Stimulated activated CD4-positive, alpha-beta T cell treated with anti-CD3 and anti-CD28 coated beads, Interleukin-4, amount 100 ng/mL, for 24 hours (primary cell): ENCODE data around the gene TNNT3.

ENCODE experiments used
- DNase-seq: peaks from one replicate; pipeline ENCODE4 v3.0.0-alpha.2; 2020

The TNNT3 gene

DNA sequence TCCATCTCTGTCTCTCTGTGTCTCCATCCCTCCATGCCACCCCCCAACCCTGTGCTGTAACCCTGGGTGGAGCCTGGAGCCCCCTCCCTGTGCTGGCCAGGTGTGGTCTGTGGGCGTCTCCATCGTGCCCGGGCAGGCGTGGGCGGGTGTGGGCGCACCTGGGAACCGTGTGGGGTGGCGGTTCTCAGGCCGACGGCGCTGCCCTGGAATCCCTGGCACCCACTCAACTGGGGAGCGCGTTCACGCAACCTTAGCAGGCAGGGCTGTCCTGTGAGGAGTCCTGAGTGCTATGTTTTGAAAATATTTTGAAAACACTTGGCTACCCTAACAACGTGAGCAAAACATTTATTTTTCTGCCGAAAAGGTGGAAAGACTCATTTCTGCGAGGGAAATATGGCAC is 4.7 kb downstream of the TNNT3 start:
- no peak for DNase-seq

DNA sequence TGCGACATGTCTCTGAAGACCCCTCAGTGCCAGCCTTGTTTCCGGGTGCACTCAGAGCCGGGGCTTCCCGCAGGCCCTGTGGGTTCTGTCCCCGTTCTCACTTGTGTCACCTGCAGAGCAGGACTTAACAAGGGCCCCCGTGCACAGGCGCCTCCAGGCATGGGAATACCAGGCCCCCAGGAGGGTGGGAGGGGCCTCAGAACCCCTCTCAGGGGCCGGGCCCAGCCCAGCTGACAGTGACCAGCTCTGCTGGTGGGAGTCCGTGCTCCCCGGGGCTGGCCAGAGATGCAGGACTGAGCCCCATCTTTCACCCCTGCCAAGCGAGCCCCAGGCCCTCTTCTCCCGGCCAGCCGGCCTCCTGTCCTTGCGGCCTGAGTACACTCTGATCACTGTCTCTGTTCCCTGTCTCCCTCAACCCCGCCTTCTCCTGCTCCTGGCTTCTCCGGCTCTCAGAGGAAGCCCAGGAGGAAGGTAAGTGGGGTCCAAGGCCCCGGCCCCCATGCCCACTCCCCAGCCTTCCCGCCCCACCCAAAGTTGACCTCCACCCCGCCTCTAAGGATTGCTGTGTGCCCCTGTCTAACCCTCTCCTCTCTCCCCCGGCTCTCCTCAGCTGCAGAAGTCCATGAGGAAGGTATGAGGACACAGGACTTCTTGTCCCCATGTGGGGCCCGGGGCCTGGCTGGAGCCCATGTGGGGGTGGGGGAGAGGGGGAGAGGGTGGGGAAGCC is 5.3 kb downstream of the TNNT3 start:
- DNase-seq = no peak

DNA sequence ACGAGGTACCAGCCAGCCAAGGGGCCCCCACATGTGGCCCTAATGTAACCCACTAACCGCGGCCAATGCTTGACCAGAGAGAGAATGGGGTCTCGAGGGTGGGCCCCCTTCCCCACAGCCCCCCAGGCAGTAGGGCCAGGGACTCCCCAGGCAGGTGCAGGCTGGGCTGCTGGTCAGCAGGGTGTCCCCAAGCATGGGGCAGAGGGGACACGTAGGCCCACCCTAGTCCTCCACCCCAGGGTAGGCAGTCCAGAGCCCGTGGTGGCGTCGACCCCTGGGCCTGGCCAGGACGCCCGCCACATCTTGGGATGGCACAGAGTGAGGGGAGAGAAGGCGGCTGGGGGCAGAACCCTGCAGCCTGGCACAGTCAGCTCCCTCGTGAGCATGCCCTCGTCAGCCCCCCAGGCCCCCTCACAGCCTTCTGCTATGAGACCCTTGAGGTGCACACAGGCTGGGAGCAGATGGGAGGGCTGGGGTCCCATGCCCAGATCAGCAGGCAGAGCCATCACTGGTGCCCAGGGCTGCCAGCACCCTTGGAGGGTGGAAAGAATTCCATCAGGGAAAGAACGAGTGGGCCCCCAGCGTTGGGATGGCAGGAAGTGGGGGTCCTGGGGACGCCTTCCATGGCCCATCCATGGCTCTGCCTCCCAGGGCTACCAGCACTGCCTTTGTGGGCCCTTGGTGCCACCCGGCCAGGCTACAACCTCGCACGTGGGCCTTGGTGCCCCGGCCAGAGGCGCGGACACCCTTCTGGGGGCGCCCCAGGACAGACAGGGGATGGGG is 6.1 kb downstream of the TNNT3 start:
- DNase-seq = no peak

DNA sequence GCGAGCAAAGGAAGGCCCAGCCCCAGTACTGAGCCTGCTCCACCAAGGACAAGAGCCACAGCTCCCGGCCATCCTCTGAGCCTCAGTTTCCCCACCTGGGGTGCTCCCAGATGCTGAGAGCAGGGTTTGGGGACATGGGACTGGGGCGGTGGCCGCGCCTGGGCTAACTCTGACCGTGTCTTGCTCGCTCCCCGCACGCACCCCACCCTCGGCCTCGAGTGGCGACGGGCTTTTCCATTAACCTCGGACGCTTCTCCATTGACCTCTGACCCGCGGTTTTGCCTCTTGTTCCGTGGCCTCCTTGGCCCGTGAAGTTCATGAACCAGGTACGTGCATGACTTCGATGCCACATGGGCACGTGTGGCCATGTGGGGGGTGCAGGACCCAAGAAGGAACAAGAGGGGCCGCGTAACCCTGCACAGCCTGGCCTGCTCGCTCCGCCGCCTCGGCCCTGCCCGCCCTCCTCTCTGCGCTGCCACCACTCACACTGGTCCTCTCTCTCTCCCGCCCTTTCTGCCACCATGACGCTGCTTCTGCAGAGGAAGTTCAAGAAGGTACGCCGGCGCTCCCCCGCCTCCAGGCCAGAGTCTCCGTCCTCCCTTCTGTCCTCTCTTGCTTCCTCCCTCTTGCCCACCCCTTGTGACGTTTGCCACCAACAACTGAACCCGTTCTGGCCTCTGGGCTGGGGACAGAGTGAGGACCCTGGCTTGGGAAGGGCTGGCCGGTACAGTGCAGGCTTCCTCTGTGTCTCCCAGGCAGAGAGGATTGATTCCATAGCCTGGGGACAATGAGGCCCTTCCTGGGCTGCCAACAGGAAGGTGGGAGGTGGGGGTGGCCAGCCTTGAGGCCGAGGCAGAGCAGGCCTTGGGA is 6.9 kb downstream of the TNNT3 start:
- no peak for DNase-seq

DNA sequence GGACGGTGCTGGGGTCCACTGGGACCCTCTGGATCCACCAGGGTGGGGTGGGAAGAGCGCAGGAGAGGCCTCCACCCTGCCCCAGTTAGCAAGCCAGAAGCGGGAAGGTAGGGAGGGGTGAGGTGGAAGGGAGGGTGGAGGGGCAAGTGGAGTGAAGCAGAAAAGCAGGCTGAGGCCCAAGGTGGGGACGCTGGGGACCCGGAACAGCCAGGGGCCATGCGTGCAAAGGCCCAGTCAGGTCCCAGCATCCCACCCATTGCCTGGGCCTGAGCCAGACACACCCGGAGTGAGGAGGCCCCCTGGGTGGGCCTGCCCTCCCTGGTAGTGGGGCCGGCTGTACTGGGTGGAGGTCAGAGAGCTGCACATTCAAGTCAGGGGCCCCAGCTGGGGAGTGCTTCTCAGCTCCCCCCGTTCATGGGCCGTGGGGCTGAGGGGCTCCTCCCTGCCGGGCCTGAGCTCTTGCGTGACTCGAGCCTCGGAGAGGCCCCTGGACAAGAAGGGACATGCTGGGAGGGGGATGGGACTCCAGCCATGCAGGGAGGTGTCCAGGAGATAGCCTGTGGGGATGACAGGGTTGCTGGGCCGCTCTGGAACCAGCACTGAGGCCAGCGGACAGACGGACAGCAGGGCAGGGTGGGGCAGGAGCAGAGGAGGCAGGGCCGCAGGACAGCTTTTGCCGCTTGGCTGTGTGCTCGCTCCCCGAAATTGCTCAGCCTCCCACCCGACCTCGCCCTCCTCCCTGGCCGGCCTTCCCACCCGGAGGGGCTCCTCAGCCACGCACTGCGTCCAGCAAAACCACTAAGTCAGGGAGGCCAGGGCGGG is 7.7 kb downstream of the TNNT3 start:
- no peak for DNase-seq

DNA sequence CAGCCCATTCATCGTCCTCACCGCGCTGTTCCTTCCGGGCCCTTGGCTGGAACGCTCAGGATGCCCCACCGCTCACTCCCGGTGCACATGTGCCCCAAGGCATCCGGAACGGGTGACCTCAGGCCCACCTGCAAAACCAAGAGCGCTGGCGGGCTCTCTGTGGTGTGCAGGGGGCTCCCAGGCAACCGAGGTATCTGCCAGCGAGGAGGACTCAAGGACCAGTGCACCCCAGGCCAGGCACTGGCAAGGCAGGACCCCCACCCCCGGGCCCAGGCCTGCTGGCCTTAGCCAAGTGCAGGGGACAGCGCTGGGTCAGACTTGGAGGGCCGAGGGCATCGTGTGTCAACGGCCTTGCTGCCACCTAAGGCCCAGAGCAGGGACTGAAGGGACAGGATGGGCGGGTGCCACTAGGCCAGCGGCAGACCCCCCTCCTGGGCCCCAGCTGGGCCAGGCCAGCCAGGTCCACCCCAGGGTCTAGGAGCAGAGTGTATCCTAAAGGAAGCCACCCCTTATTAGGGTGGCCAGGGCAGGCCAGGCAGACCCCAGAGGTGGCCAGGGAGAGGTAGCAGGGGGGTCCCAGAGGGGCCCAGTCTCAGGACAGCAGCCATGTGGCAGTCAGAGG is 8.5 kb downstream of the TNNT3 start:
- DNase-seq = no peak

DNA sequence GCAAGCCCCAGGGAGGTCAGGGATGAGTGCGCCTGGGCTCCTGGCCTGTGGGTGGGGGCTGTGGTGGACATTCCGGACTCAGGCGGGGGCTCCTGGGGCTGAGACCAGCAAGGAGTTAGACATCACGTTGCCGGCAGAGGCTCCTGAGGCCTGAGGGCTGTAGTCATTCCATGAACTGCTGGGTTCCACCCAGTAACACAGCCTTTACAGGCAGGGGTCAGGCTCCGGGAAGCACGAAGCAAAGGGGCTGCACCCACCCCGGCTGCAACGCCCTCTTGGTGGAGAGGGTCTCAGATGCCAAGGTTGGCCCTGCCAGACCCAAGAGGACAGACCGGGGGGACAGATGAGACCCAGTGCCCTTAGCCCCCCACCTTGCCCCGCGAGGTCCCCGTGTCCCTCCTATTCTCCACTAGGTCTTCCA is 9.0 kb downstream of the TNNT3 start:
- no peak for DNase-seq

DNA sequence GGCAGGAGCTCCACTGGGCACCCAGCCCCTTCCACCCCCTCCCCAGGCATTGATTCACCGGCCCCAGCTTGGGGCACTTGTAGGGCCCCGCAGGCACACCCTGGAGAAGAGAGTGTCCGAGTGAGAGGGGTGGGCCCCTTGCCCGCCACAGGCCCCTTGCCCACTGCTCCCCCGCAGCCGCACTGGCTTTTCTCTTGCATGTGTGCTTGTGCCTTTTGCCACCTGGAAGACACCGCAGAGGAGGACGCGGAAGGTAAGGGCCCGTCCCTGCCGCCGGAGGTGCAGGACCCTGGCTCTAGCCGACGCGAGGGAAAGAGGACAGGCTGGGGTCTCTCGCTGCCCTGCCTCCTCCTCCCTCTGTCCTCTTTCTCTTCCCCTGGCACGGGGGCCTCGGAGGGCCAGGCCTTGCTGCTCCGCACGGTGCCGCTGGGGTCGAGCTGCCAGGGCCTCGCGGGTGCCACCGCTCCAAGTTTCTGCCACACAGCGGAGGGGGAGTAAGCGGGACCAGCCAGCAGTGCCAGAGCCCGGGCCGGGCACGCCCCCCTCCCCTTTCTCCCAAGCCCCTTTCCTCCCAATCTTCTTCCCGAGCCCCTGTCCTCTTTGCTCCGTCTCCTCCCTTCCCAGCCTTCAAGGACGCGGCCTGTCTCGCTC is 9.5 kb downstream of the TNNT3 start:
- DNase-seq = no peak

DNA sequence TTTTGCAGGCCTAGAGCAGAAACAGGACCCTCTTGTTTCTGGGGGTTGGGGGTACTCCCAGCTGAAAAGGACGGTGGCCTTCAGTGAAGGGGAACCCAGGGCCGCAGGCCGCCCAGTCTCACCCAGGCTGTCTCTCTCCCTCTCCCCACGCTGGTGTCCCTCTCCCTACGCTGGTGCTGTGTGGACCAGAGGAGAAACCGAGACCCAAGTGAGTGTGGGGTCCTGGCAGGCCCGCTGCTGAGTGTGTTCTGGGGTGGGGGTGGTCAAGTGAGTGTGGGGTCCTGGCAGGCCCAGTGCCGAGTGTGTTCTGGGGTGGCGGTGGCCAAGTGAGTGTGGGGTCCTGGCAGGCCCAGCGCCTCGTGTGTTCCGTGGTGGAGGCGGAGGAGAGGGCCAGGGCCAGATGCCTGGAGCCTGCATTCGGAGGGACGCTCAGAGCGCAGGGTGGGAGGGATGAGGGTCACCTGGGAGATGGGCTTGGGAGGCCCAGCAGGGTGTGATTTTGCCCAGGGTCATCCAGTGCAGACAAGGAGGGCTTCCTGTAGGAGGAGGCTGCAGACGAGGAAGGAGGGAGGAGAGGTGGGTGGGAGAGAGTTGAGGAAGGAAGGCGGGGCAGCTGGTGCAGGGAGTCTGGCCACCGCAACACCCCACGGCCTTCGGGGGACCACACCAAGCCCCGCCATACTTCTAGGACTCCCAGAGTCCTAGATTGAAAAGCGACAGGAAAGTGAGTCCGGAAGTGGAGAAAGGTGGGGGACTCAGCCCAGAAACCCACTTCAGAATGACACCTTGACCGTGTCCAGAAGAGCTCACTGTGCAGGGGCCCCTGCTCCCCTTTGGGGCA is 10.3 kb downstream of the TNNT3 start:
- DNase-seq = no peak

DNA sequence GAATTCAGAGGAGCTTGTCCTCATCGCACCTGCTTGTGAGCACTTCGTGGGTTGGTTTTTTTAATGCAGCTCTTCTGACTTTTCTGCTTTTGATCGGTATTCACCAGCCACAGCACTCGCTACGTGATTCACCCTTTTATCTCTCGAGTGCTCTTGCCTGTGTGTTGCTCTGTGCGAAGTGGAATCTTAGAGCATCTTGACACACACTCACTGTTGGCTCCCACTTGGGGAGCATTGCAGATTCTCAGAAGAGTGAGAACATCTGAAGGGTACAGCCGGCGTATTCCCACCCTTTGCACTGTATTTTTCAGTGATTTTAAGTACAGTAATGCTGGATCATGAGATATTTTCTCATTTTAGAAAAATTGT is 10.9 kb downstream of the TNNT3 start:
- no peak for DNase-seq

DNA sequence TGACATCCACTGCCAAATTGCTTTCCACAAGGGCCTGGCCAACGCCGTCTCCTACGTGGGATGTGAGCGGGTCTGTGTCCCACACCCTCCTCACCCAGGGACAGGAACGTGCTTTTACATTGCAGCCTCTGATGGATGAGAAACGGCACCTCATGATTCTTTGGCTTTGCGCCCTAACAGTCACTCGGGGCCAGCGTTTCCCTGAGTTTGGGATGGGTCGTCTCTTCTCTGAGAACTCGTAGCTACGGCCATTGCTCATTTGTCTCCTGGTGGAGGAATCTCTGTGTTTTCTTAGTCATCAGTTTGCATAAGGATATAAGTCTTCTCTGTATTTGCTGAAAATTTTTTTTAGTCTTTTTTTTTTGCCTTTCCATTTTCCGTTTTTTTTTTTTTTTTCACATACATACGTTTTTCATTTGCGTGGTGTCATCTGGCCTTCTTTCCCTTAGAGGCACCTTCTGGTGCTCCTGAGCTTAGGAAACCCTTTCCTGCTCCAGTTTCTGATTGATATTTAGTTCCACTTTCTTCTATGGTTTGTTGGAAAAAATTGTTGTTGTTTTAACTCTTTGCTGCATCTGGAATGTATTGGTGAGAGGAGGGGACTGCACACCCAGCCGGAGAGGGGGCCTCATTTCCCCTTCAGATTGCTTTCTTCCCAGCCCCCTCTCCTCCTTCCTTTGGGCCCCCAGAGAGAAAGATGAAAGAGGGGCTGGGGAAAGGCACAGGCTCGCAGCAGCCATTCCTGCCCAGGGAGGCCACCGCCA is 12.0 kb downstream of the TNNT3 start:
- DNase-seq = no peak

DNA sequence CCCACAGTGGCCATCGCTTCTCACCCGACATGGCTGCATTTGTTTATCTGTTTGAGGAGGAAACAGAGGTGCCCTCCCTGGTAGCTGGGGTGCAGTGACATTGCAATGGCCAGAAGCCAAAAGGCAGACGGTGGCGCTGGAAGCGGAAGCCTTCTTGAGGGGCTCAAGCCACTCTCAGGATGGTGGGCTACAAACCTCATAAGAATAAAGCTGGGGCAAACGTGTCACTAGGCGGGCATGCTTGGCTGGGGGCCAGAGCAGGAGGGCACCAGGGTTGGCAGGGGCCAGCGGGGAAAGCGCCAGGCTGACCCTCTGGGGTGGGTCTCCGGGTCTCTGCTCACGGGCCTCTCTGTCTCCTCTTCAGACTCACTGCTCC is 12.6 kb downstream of the TNNT3 start:
- DNase-seq = no peak

DNA sequence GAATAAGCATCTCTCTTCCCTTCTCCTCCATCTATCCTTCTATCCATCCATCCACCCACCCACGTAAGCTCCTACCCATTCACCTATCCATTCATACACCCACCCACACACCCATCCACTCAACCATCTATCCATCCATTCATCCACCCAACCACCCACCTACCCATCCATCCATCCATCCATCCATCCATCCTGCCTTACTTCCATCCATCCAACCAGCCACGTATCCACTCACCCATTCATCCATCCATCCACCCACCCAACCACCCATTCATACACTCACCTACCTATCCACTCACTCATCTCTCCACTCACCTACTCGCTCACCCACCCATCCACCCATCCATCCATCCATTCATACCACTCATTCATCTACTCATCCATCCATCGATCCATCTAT is 13.2 kb downstream of the TNNT3 start:
- no peak for DNase-seq

DNA sequence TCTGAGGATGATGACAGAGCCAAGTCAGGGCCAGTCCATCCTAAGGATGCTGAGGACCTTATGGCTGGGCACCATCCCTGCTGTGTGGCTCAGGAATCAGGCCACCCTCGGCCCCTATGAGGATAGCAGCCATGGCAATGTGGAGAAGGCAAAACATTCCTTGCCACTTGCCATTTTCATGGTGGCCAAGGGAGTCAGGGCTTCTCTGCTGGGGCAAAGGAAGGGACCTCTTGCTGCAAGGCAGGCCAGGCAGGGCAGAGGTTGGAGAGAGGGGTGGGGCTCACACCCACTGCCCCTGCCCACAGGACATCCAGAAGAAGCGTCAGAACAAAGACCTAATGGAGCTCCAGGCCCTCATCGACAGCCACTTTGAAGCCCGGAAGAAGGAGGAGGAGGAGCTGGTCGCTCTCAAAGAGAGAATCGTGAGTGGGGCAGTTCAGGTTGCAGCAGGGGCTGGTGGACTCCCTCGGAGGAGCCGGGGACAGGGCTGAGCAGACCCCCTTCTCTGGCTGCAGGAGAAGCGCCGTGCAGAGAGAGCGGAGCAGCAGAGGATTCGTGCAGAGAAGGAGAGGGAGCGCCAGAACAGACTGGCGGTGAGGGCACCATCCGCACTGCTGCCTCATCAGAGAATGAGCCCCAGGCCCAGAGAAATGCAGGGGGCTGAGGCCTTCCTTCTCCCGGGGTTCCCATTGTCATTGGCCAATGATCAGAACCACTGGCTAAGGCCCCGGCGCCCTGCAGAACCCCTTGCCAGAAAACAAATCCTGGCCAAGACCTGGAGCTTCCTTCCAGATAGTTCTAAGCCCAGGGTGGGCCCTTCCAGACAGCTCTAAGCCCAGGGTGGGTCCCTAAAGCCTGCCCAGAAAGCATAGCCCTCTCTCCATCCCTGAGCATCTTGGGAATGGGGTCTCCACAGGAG is 14.2 kb downstream of the TNNT3 start:
- DNase-seq = no peak

DNA sequence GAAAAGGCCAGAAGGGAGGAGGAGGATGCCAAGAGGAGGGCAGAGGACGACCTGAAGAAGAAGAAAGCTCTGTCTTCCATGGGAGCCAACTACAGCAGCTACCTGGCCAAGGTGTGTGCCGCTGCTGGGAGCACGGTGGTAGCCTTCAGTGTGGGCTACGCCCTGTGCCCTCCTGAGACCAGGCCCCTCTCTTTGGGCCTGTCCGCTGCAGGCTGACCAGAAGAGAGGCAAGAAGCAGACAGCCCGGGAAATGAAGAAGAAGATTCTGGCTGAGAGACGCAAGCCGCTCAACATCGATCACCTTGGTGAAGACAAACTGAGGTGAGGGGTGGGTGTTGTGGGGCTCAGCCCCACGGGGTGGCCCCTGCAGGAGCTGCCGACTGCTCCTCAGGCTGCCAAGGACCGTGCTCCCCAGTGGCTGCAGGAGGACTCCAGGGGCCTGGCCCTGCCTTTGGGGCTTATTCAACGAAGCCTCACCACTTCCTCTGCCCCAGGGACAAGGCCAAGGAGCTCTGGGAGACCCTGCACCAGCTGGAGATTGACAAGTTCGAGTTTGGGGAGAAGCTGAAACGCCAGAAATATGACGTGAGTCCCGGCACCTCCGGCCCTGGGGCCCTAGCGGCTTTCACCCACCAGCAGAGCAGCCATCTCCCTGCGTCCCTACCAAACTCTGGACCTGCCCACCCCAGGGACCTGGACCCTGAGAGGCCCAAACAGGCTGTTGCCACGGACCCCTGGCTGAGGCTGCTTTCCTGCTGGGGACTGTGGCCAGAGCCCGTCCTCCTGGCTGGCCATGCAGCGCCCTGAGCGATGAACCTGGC is 15.0 kb downstream of the TNNT3 start:
- no peak for DNase-seq

DNA sequence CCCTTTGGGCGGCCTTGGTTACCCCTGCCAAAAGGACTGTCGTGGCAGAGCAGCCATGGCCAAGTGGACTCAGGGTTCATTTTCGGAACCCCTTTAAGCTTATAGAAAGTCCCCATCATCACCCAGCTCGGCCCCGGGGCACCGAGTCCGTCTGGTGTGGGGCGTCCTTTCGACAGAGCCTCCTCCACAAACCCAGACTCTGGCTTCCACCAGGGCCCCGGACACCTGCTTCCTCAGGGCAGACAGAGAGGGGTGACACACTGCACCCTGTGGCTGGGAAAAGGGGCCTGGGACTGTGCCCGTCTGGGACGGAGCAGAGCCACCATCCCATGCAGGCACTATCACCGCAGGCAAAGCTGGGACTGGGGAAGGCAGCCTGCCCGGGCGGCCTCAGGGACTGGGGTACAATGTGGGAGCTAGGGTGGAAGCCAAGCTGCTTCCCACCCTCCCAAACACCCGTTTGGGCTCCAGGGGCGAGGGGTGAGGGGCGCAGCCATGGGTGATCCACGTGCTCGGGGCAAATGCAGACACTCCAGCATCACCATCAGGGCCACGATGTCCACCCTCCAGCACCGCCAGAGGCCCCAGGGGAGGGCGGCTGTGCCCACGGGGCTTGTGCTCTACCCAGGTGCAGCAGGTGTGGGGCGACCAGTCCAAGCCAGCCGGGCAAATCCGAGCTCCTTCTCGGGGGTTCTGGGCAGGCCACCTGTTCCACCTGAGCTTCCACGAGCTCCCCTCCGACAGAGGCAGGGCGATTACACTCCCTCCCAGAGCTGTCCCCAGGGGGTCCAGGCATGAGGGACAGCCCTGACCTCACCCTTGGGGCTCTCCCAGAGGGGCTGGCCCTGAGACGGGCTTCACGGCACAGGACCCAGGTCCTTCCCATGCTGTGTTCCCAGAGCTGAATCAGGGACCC is 15.9 kb downstream of the TNNT3 start:
- DNase-seq = no peak
